BLaER1 treated with 17β-estradiol and CSF1 and Interleukin-3, amounts not matched to agents 10 nM and 100 nM (cell line): ENCODE measurements around the gene OR10G8.
"Not testable (repeated sequence)": the region's sequence is repeated elsewhere in the genome, so short reads cannot be mapped to it uniquely, and the experiment has no call there.

ENCODE experiments used
- H3K27ac ChIP-seq, 11 experiments: shearing (Covaris generic); formaldehyde crosslinking; 2 replicates each; pipeline ENCODE4 v1.8.1; 2022
- H3K27me3 ChIP-seq, 11 experiments: shearing (Covaris generic); formaldehyde crosslinking; 2 replicates each; pipeline ENCODE4 v1.8.1; 2022
- H3K36me3 ChIP-seq, 11 experiments: shearing (Covaris generic); formaldehyde crosslinking; 2 replicates each; pipeline ENCODE4 v1.8.1; 2022
- H3K4me1 ChIP-seq, 10 experiments: shearing (Covaris generic); formaldehyde crosslinking; 2 replicates each; pipeline ENCODE4 v1.8.1; 2022
- H3K4me2 ChIP-seq, 11 experiments: shearing (Covaris generic); formaldehyde crosslinking; 2 replicates each; pipeline ENCODE4 v1.8.1; 2022
- H3K4me3 ChIP-seq, 10 experiments: shearing (Covaris generic); formaldehyde crosslinking; 2 replicates each; pipeline ENCODE4 v1.8.1; 2022
- H3K9ac ChIP-seq, 11 experiments: shearing (Covaris generic); formaldehyde crosslinking; 2 replicates each; pipeline ENCODE4 v1.8.1; 2022
- H3K9me3 ChIP-seq, 11 experiments: shearing (Covaris generic); formaldehyde crosslinking; replicated peaks in 1 of 11; 2 replicates each; pipeline ENCODE4 v1.8.1; 2022
- H4K20me1 ChIP-seq, 11 experiments: shearing (Covaris generic); formaldehyde crosslinking; 2 replicates each; pipeline ENCODE4 v1.8.1; 2022
- Cebpa-rat ChIP-seq, 11 experiments: shearing (Covaris generic); IDR thresholded peaks; 2 replicates each; pipeline ENCODE4 v1.8.1; 2022

The OR10G8 gene

DNA sequence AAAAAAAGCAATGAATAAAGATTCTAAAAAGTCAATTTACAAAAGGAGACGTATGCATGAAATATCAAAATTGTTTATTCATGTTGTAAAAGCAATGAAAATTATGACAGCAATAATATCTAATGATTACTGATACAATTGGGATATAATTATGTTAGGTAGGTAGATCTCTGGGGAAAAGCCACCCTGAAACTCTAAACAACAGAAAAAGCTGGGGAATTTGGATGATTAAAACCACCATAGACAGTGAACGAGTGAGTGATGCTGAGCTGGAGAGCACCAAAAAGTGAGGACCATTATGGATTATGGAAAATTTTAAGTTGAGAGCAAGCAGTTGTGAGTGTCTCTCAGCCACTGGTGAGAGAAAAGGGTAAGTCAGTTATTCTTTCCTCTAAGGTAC is at the start of gene OR10G8:
Gene OR10G8 (plus strand): TSS at position 301 of the 400 bp plus-strand sequence. CDS start 2,825 bp downstream, outside the sequence.
- Histone ChIP-seq H3K27me3 (no peaks in the 10 kb centered on the region), H4K20me1 (no peaks in the 10 kb centered on the region), H3K4me2 (no peak within 1 kb of the TSS), H3K9ac (no peak within 1 kb of the TSS), H3K27ac (no peak within 1 kb of the TSS), H3K9me3 (no peaks in the 10 kb centered on the region), H3K4me3 (no peak within 1 kb of the TSS), H3K4me1 (no peaks in the 10 kb centered on the region), H3K36me3 (no peaks in the 10 kb centered on the region)
- TF ChIP-seq Cebpa-rat (IDR thresholded peaks at IDR 0.05) = no peak

GRCh38 chr11:123977731-123978347 is 48.8 kb upstream of the OR10G8 start, which contains the start of gene OR10S1:
Gene OR10S1, minus strand, starts transcription at chr11:123977781. Its CDS starts 117 bp downstream, at chr11:123977664.
- Histone ChIP-seq H4K20me1 (no peaks in the 10 kb centered on the region), H3K9ac (no peak within 1 kb of the TSS), H3K27me3 (no peaks in the 10 kb centered on the region), H3K4me1 (no peaks in the 10 kb centered on the region), H3K27ac (no peak within 1 kb of the TSS), H3K36me3 (no peaks in the 10 kb centered on the region), H3K4me3 (no peak within 1 kb of the TSS), H3K9me3 (peaks cover 0 to 11% (median 7%) of the 10 kb centered on the region in 11 experiments; a peak in 9 of 22 replicates), H3K4me2 (no peak within 1 kb of the TSS)
- no peak for TF ChIP-seq Cebpa-rat (IDR thresholded peaks at IDR 0.05)

GRCh38 chr11:123979311-123979710 is 47.3 kb upstream of the OR10G8 start:
- no peak overlapping the region for H3K4me3 ChIP-seq
- H4K20me1 ChIP-seq = no peaks in the 10 kb centered on the region
- no peak overlapping the region for H3K9ac ChIP-seq
- no peak for TF ChIP-seq Cebpa-rat (IDR thresholded peaks at IDR 0.05)
- H3K36me3 ChIP-seq = no peaks in the 10 kb centered on the region
- peaks cover 0 to 11% (median 7%) of the 10 kb centered on the region in 11 experiments; a peak in 9 of 22 replicates for H3K9me3 ChIP-seq
- no peak overlapping the region for H3K4me2 ChIP-seq
- no peaks in the 10 kb centered on the region for H3K27me3 ChIP-seq
- H3K4me1 ChIP-seq = no peaks in the 10 kb centered on the region
- H3K27ac ChIP-seq = no peak overlapping the region

DNA sequence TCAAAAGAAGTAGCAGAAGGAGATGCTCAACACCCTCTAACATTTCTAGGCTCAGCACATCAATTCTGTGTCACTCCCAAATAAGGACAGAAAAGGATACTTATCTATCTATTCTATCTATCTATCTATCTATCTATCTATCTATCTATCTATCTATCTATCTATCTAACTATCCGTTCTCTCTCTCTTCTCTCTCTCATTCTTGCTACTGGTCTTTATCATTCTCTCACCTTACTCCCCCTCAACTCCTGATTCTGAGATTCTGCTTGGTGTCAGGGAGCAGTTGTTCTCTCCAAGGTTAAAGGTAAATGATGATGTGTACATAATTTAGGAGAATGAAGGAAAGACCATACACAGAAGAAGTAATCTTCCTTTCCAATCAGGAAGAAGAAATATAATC is 31.5 kb upstream of the OR10G8 start, which contains the start of gene OR10G6:
Gene OR10G6 (minus strand): TSS at position 43 of the 400 bp plus-strand sequence. CDS start 0 bp downstream, at position 43.
- Histone ChIP-seq H3K27me3 (no peaks in the 10 kb centered on the region), H3K9me3 (0 out of 22 replicates have a peak, but pooled peaks cover 0 to 6% (median 0%) of the 10 kb centered on the region in 11 experiments), H3K4me3 (no peak within 1 kb of the TSS), H3K4me2 (no peak within 1 kb of the TSS), H3K36me3 (no peaks in the 10 kb centered on the region), H3K27ac (no peak within 1 kb of the TSS), H3K9ac (no peak within 1 kb of the TSS), H4K20me1 (no peaks in the 10 kb centered on the region), H3K4me1 (peaks cover 0 to 12% (median 0%) of the 10 kb centered on the region in 10 experiments; a peak in 3 of 20 replicates)
- TF ChIP-seq Cebpa-rat (IDR thresholded peaks at IDR 0.05) = no peak

DNA sequence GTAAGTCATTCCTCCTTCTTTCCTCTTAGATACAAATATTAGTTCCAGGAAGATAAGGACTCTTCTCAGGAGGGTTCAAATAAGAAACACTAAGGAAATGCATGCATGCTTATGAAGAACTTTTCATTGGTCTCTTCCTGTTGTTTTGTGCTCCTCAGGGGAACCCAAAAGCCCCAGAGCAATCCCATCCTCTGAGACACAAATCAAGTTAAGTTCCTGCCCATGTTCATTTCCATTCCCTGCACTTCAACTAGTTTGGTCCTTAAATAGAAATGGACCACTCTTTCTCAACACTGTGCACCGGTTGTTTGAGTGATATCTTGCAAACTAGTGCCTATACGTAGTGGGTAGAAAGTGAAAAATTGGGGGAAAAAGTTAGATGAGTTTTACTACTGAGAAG is 13.9 kb upstream of the OR10G8 start, which contains the start of gene OR10G4:
Gene OR10G4 (plus strand): TSS at position 301 of the 400 bp plus-strand sequence. CDS start 2,578 bp downstream, outside the sequence.
- Histone ChIP-seq H3K9me3 (no peaks in the 10 kb centered on the region), H3K36me3 (no peaks in the 10 kb centered on the region), H3K4me2 (no peak within 1 kb of the TSS)

GRCh38 chr11:124015837-124016236 is 10.8 kb upstream of the OR10G8 start:
- not testable (repeated sequence) for H3K36me3 ChIP-seq, H3K4me3 ChIP-seq, H3K27me3 ChIP-seq, H3K4me2 ChIP-seq, H3K27ac ChIP-seq, H4K20me1 ChIP-seq, H3K4me1 ChIP-seq, H3K9me3 ChIP-seq, H3K9ac ChIP-seq

More for the DNA sequence above, 13.9 kb upstream of the OR10G8 start, which contains the start of gene OR10G4:
- Histone ChIP-seq H3K9ac (no peak within 1 kb of the TSS), H3K27ac (no peak within 1 kb of the TSS), H3K4me3 (no peak within 1 kb of the TSS), H4K20me1 (no peaks in the 10 kb centered on the region), H3K4me1 (no peaks in the 10 kb centered on the region), H3K27me3 (no peaks in the 10 kb centered on the region)
- TF ChIP-seq Cebpa-rat (IDR thresholded peaks at IDR 0.05) = no peak

GRCh38 chr11:124036666-124037065 is 10.1 kb downstream of the OR10G8 start:
- H3K4me2 ChIP-seq = no peak overlapping the region
- H3K4me1 ChIP-seq = no peaks in the 10 kb centered on the region
- no peak for TF ChIP-seq Cebpa-rat (IDR thresholded peaks at IDR 0.05)

DNA sequence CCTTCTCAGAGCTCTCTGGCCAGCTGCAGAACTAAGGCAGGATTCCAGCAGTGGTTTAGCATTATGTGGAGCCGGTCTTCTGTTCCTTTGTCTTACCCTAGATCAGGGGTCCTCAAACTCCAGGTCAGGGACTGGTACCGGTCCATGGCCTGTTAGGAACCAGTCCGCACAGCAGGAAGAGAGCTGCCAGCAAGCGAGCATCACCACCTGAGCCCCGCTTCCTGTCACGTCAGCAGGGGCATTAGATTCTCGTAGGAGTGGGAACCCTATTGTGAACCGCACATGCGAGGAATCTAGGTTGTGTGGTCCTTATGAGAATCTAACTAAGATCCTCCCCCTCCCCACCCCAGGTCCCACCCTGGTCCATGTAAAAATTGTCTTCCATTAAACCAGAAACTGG is 13.0 kb downstream of the OR10G8 start:
- no peaks in the 10 kb centered on the region for H3K36me3 ChIP-seq
- H4K20me1 ChIP-seq = no peaks in the 10 kb centered on the region
- TF ChIP-seq Cebpa-rat (IDR thresholded peaks at IDR 0.05) = no peak
- H3K4me1 ChIP-seq = no peaks in the 10 kb centered on the region
- H3K27me3 ChIP-seq = no peaks in the 10 kb centered on the region
- H3K27ac ChIP-seq = no peak overlapping the region
- no peak overlapping the region for H3K4me2 ChIP-seq
- H3K4me3 ChIP-seq = no peak overlapping the region
- no peaks in the 10 kb centered on the region for H3K9me3 ChIP-seq
- H3K9ac ChIP-seq = no peak overlapping the region

More at GRCh38 chr11:124036666-124037065, 10.1 kb downstream of the OR10G8 start:
- H3K9me3 ChIP-seq = no peaks in the 10 kb centered on the region
- H3K9ac ChIP-seq = no peak overlapping the region
- H3K4me3 ChIP-seq = no peak overlapping the region
- H4K20me1 ChIP-seq = no peaks in the 10 kb centered on the region
- H3K36me3 ChIP-seq = no peaks in the 10 kb centered on the region
- no peaks in the 10 kb centered on the region for H3K27me3 ChIP-seq
- H3K27ac ChIP-seq = no peak overlapping the region

DNA sequence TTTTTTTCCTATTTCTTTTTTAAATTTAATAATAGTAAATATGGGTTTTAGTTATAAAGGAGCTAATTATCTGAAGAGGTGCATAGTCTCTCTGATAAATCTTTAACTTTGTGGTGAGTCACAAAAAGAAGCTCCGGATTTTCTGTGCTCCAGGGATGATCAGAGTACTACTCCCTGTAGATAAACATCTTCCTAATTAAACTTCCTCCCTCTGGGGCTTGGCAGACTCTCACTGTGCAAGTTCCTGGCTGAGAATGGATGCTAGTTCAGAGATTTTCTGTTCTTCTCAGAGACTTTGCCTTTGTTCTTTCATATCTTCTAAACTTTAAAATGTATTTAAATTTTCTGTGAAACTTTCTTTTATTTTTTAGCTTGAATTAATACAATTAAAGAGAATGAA is 14.7 kb downstream of the OR10G8 start, which contains the start of gene OR10G7:
Gene OR10G7 (minus strand): TSS at position 72 of the 400 bp plus-strand sequence. CDS start 2,324 bp downstream, outside the sequence.
- Histone ChIP-seq H3K4me1 (no peaks in the 10 kb centered on the region), H3K27ac (no peak within 1 kb of the TSS), H3K9me3 (no peaks in the 10 kb centered on the region), H3K4me2 (no peak within 1 kb of the TSS), H3K36me3 (no peaks in the 10 kb centered on the region), H4K20me1 (no peaks in the 10 kb centered on the region), H3K27me3 (no peaks in the 10 kb centered on the region), H3K4me3 (no peak within 1 kb of the TSS), H3K9ac (no peak within 1 kb of the TSS)
- TF ChIP-seq Cebpa-rat (IDR thresholded peaks at IDR 0.05) = no peak

DNA sequence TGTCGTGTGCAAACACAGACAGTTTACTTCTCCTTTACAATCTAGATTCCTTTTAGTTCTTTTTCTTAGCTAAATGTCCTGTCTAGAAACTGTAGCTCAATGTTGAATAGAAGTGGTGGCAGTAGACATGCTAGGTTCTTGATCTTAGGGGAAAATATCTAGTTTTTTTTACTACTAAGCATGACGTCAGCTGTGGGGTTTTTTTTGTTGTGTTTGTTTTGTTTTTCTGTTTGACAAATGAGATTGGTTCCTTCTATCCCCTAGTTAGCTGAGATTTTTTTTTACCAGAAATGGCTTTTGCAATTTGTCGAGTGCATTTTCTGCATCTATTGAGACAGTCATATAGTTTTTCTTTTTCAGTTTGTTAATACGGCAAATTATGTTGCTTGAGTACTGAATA is 16.8 kb downstream of the OR10G8 start:
- TF ChIP-seq Cebpa-rat (IDR thresholded peaks at IDR 0.05) = no peak
- Histone ChIP-seq H3K9ac (no peak overlapping the region), H3K4me2 (no peak overlapping the region), H3K4me3 (no peak overlapping the region), H3K9me3 (no peaks in the 10 kb centered on the region), H3K27me3 (no peaks in the 10 kb centered on the region), H3K36me3 (no peaks in the 10 kb centered on the region), H3K4me1 (no peaks in the 10 kb centered on the region), H3K27ac (no peak overlapping the region), H4K20me1 (no peaks in the 10 kb centered on the region)
